Vagina (tissue), 2 donors: ENCODE data around the gene ELOVL5. TPM values are rescaled to one million over a fixed set of nuclear protein-coding genes. Genes with fewer than 3 reads are reported as not detected.

Experiments used
- DNase-seq, 2 donors: peaks; one replicate each; pipeline ENCODE4 v3.0.0-alpha.2; 2017; ENCODE audit errors: extremely low spot score in 2 of 2
- H3K27ac ChIP-seq: fragments of 200-600 bp; sonication (generic); one replicate; pipeline ENCODE4 v1.5.1; 2019
- H3K27me3 ChIP-seq: fragments of 200-600 bp; sonication (generic); one replicate; pipeline ENCODE4 v1.5.1; 2019
- H3K36me3 ChIP-seq, 2 donors: fragments of 200-600 bp; sonication (generic); one replicate each; pipeline ENCODE4 v1.5.1; 2017 to 2019
- H3K4me1 ChIP-seq: fragments of 200-600 bp; sonication (generic); one replicate; pipeline ENCODE4 v1.5.1; 2019
- H3K4me3 ChIP-seq, 2 donors: fragments of 200-600 bp; sonication (generic); 1 replicate in 1 of 2; 2 replicates in 1 of 2; pipeline ENCODE4 v1.5.1; 2016 to 2019
- H3K9me3 ChIP-seq: fragments of 200-600 bp; sonication (generic); one replicate; pipeline ENCODE4 v1.5.1; 2019
- CTCF ChIP-seq, 3 experiments: fragments of 450-650 bp in 2 of 3; fragments of 200-600 bp in 1 of 3; sonication (generic) in 1 of 3; IDR thresholded peaks; one replicate each; pipeline ENCODE4 v1.5.1; 2017 to 2019; ENCODE audit warnings: antibody characterized with exemption in 3 of 3, mild to moderate bottlenecking in 2 of 3, moderate library complexity in 2 of 3
- POLR2A ChIP-seq, 2 donors: fragments of 450-650 bp; IDR thresholded peaks; one replicate each; pipeline ENCODE4 v1.6.1; 2017; ENCODE audit warnings: antibody characterized with exemption in 2 of 2, mild to moderate bottlenecking in 2 of 2, moderate library complexity in 2 of 2
- POLR2AphosphoS5 ChIP-seq, 2 donors: sonication (generic); formaldehyde crosslinking; IDR thresholded peaks; one replicate each; pipeline ENCODE4 v1.9.0; 2017; ENCODE audit warnings: antibody characterized with exemption in 2 of 2, mild to moderate bottlenecking in 2 of 2, low read depth in 1 of 2; ENCODE audit not compliant: insufficient read depth in 1 of 2
- intact Hi-C: fragments of 100-400 bp; cut with DNase I; formaldehyde crosslinking; loops from one replicate; pipeline ENCODE4 v1.15.1; 2023
- total RNA-seq: library from RNA; depleted of rRNA; stranded (reverse); fragments of >200 nt; gene quantifications from one replicate; pipeline ENCODE4 v1.2.3, GENCODE V29; 2016

The ELOVL5 gene
- total RNA-seq, 1 donor from 2014 or later = 42.5 TPM

GRCh38 chr6:53287336-53288225, 61.2 kb downstream of the ELOVL5 start:
- TF ChIP-seq POLR2AphosphoS5 (IDR thresholded peaks at IDR 0.05; ENCODE audit: insufficient read depth in 1 of 2, low read depth in 1 of 2) = no peak
- no peak for TF ChIP-seq POLR2A (IDR thresholded peaks at IDR 0.05)
- no peak for TF ChIP-seq CTCF (IDR thresholded peaks at IDR 0.05)
- no peak overlapping the region for H3K27ac ChIP-seq
- intact Hi-C loops = no loop called here

GRCh38 chr6:53284901-53285300, 63.8 kb downstream of the ELOVL5 start:
- Histone ChIP-seq H3K27ac (no peak overlapping the region), H3K9me3 (no peaks in the 10 kb centered on the region), H3K4me1 (peaks cover 9% of the 10 kb centered on the region), H3K4me3 (no peak overlapping the region), H3K36me3 (peaks cover 0 to 3% of the 10 kb centered on the region in 2 donors), H3K27me3 (no peaks in the 10 kb centered on the region)
- no peak for DNase-seq
- intact Hi-C loops = no loop called here
- no peak for TF ChIP-seq POLR2AphosphoS5 (IDR thresholded peaks at IDR 0.05; ENCODE audit: insufficient read depth in 1 of 2, low read depth in 1 of 2)
- no peak for TF ChIP-seq POLR2A (IDR thresholded peaks at IDR 0.05)
- TF ChIP-seq CTCF (IDR thresholded peaks at IDR 0.05) = no peak

More at GRCh38 chr6:53287336-53288225, 61.2 kb downstream of the ELOVL5 start:
- no peaks in the 10 kb centered on the region for H3K9me3 ChIP-seq
- no peaks in the 10 kb centered on the region for H3K4me1 ChIP-seq
- DNase-seq = no peak
- no peak overlapping the region for H3K4me3 ChIP-seq
- no peaks in the 10 kb centered on the region for H3K27me3 ChIP-seq
- H3K36me3 ChIP-seq = no peaks in the 10 kb centered on the region

DNA sequence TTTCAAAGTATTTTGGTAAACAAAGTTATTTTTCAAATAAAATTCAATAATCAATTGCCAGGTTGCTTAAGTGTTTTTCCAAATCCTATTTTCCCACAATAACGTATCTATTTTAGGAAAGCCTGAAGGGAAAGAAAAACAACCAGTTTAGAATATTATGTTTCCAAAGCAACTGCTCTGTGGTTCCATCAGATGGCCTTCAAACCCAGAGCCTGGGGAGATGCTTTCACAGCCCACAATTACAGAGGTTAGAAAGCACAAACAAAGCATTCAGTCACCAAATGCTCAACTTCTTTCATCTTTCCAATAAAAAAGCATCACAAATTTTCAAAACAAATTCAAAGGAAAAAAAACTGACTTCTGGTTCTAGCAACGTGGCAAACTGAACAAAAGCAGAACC, 66.0 kb downstream of the ELOVL5 start:
- H3K36me3 ChIP-seq = peaks cover 0 to 3% of the 10 kb centered on the region in 2 donors
- no peak for DNase-seq
- no peaks in the 10 kb centered on the region for H3K27me3 ChIP-seq
- H3K4me3 ChIP-seq = no peak overlapping the region
- TF ChIP-seq POLR2A (IDR thresholded peaks at IDR 0.05) = no peak
- no peak for TF ChIP-seq POLR2AphosphoS5 (IDR thresholded peaks at IDR 0.05; ENCODE audit: insufficient read depth in 1 of 2, low read depth in 1 of 2)
- TF ChIP-seq CTCF (IDR thresholded peaks at IDR 0.05) = no peak
- H3K4me1 ChIP-seq = peaks cover 9% of the 10 kb centered on the region
- H3K9me3 ChIP-seq = no peaks in the 10 kb centered on the region
- intact Hi-C loops = no loop called here
- no peak overlapping the region for H3K27ac ChIP-seq

DNA sequence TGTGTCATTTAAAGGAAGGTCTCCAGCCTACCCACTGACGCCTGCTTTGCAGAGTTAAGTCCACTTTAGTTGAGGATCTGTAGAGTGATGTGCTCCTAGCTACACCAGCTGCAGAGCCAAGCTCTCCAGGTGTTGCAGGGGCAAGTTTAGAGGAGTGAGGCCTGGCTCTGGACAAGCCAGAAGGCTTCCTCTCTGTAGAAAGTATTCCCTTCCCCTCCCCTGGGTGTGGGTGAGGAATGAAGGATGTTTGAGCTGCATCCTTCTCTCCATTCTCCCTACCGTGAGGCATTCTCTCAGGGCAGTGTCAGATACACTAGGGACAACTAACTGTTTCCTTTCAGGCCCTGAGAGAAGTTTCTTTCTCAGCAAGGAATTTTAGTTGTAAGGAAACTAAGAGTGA, 66.5 kb downstream of the ELOVL5 start:
- Histone ChIP-seq H3K4me3 (no peak overlapping the region), H3K36me3 (peaks cover 0 to 3% of the 10 kb centered on the region in 2 donors), H3K4me1 (peaks cover 9% of the 10 kb centered on the region), H3K27ac (no peak overlapping the region), H3K27me3 (no peaks in the 10 kb centered on the region), H3K9me3 (no peaks in the 10 kb centered on the region)
- intact Hi-C loops = no loop called here
- TF ChIP-seq POLR2A (IDR thresholded peaks at IDR 0.05) = no peak
- TF ChIP-seq POLR2AphosphoS5 (IDR thresholded peaks at IDR 0.05; ENCODE audit: insufficient read depth in 1 of 2, low read depth in 1 of 2) = no peak
- no peak for TF ChIP-seq CTCF (IDR thresholded peaks at IDR 0.05)
- no peak for DNase-seq
